Activated CD8-positive, alpha-beta memory T cell treated with anti-CD3 and anti-CD28 coated beads, Interleukin-2, amount 50 U/mL, for 1 hour (primary cell): Measurements from ENCODE around the gene GCKR.

Experiments used
- DNase-seq: peaks from one replicate; pipeline ENCODE4 v3.0.0-alpha.2; 2020; ENCODE audit errors: extremely low read depth

Gene GCKR

GRCh38 chr2:27496357-27497287 is at the start of gene GCKR:
Gene GCKR (plus strand): TSS chr2:27496839. CDS start chr2:27496905, 66 bp downstream.
- no peak for DNase-seq

GRCh38 chr2:27448381-27448780 is 48.3 kb upstream of the GCKR start:
- DNase-seq, result no peak

DNA sequence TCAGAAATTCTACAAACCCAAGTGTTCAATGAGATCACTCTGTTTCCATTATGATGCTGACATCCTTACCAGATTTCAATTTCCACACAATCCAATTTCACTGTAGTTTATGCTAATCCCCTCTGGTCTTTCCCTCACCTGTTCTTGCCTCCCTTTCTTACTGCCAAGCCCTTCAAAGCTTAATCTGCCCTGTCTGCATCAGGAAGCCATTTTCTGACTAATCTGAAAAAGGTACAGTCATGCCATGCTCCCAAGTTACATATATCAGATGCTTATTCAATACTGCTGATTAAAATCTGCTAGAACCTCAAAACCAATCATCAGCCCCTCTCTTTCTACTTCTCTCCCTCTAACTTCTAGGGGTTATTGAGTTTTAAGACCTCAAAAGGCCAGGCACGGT is 45.5 kb upstream of the GCKR start:
- DNase-seq, result no peak

GRCh38 chr2:27453968-27454367 is 42.7 kb upstream of the GCKR start:
- no peak for DNase-seq

- DNase-seq, result no peak
Observed at GRCh38 chr2:27461118-27461517, 35.5 kb upstream of the GCKR start.

- DNase-seq, result no peak
Observed at GRCh38 chr2:27464443-27464842, 32.2 kb upstream of the GCKR start.

DNA sequence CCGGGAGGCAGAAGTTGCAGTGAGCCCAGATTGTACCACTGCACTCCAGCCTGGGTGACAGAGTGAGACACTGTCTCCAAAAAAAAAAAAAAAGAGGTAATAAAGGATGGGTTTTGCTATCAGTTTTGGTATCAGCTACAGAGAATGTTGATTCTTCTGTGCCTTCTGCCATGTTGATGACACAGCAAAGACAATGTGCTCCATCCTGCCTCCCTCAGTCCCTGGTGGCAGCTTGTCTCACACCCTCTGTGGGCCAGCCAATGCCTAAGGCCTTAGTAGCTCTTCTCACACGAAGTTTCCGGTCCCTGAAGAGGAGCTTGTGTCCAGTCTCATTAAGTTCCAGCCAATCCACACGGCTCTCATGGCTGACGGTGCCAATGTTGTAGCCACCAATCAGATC is 24.7 kb upstream of the GCKR start:
- DNase-seq, result no peak

DNA sequence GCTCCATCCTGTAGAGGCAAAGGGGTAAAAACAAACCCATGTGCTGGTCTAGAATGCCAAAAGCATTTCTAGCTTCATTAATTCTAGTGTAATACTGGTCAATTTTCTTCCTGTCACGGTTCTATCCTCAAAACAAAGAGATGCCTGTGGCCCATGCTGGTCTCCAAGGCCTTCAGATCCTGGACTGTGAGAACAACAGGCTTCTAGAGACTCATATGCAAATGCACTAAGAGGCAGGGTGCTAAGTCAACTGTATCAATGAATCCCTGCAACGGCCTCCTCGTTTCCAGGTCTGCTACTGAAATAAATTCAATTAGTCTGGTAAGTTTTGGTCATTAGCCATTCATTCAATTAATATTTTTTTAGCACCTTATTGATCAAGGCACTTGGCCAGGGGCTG is 11.1 kb upstream of the GCKR start:
- no peak for DNase-seq

DNA sequence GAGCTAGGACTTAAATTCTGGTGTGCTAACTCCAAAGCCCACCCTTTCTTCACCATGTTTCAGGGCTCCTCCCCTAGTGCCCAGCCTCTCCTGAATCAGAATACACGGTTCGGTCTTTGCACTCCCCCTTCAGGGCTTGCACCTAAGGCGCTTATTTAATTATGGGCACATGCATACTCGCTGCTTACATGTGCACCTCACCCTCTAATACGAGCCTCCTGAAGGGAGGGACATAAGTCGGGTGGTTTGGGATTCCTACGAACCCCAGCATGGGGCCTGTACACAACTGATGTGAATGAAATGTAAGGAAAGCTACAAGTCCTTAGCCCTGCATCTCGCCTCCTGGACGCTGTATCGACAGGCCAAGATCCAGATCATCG is 7.5 kb upstream of the GCKR start:
- peak; percentile 13 for DNase-seq

- DNase-seq, result peak; percentile 100
Observed at GRCh38 chr2:27489498-27490397, 6.9 kb upstream of the GCKR start, which contains the start of gene IFT172. Gene IFT172 (minus strand): TSS chr2:27489743. CDS start chr2:27489653, 90 bp downstream.

GRCh38 chr2:27492557-27492956 is 4.1 kb upstream of the GCKR start:
- DNase-seq, result no peak

DNA sequence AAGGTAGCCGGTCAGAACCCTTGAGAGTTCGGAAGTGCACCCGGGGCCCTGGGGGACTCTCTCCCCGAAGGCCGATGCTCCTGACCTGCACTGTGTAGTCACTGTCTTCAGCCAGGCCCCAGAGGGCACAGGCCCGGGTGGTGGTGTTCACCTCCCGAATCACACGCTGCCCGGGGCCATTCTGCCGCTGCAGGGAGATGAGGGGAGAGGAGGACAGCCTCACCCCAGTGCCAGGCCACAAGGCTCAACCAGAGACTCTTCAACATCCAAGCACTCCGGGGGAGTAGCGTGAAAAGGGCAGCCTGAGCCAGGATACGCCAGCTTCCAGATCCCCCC is 2.7 kb upstream of the GCKR start:
- no peak for DNase-seq

- DNase-seq, result no peak
Observed at GRCh38 chr2:27494284-27494943, 2.2 kb upstream of the GCKR start.

DNA sequence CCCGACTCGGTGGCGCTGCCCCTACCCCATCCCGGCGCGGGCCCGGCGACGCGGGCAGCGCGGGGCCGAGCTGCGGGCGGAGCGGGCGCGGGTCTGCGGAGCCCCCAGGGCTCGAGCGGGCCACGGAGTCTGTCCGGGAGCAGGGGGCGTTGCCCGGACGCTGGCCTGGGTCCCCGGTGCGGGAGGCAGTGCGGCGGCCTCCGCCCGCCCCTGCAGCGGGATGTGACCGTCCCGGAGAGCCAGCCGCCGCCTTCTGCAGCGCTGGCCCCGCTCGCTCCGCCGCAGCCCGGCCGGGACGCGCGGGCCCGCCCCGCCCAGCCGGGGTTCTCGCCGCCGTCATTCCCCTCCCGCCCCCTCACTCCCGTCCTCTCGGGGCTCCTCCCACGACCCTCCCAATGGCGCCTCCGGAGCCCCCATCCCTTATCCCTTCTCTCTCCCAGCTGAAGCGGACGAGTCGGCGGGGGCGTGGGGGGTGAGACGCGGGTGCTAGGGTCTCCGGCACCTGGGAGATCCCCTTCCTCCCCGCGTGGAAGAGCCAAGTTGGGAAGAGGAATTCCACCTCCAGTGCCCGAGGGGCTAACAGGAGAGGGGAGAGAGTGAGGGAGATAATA is 1.6 kb upstream of the GCKR start, which contains the start of gene FNDC4:
TSS of gene FNDC4 (minus strand) at position 257 of the 611 bp plus-strand sequence. CDS start 521 bp downstream, outside the sequence.
- DNase-seq, result no peak

GRCh38 chr2:27495840-27496356 is 741 bp upstream of the GCKR start:
- no peak for DNase-seq

DNA sequence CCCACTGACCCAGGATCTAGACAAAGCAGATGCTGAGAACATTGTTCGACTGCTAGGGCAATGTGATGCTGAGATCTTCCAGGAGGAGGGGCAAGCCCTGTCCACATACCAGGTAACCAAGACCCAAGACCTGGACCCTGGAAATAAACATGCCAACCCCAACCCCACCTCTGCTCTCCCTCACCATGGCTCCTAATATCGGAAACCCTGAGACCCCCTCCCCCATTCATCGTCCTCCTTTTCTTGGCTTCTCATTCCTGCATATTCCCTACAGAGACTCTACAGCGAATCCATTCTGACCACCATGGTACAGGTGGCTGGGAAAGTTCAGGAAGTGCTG is 619 bp downstream of the GCKR start:
- DNase-seq, result no peak

GRCh38 chr2:27498975-27499374 is 2.3 kb downstream of the GCKR start:
- DNase-seq, result no peak

- no peak for DNase-seq
Observed at GRCh38 chr2:27501042-27501441, 4.4 kb downstream of the GCKR start.

DNA sequence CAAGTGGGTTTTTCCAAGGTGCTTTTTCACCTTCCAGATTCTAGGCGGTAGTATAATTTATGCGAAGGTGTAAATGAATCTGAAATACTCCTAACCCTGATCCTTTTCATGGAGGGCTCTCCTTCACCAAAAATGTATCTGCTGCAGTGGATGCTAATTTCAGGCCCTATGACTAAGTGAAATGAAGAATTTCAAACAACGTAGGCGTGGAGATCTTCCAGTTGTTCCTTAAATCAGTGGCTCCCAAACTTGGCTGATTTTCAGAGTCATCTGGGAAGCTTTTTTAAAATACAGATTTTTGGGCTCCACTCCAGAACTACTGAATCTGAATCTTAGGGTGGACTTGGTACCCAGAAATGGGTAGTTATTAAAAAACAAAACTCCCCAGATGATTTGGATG is 5.5 kb downstream of the GCKR start:
- no peak for DNase-seq

- no peak for DNase-seq
Observed at GRCh38 chr2:27506587-27506986, 9.9 kb downstream of the GCKR start.

DNA sequence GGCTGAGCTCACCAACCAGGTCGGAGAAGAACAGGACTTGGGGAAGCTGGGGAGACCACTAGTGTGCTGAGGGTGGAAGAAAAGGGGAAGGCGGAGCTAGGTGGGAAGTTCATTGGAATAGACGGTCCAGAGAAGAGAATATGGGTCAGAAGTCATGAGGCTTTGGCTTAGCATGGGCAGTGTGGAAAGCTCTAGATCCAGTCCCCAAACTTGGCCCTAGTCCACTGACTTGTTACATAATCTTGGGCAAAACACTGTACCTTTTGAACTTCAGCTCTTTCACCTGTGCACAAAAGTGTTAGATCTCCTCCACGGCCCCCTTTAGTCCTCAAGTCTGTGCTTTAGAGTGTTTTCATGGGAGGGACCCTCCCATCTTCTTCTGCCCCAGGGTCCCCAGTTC is 10.7 kb downstream of the GCKR start:
- DNase-seq, result no peak

DNA sequence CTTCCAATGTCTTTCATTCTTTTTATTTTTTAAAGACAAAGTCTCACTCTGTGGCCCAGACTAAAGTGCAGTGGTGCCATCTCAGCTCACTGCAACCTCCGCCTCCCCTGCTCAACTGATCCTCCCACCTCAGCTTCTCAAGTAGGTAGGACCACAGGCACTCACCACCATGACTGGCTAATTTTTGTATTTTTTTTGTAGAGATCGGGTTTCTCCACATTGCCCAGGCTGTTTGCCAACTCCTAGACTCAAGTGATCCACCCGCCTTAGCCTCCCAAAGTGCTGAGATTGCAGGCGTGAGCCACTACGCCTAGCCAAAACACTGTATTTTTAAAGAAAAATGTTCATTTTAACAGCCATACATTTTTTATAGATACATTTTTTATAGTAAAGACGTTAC is 12.7 kb downstream of the GCKR start:
- no peak for DNase-seq
